CD14-positive monocyte (primary cell): ENCODE results near the gene EGLN3. TPM values are rescaled to one million over a fixed set of nuclear protein-coding genes. Genes with fewer than 3 reads are reported as not detected.

Experiments used
- DNase-seq, 3 donors: peaks; one replicate each; pipeline ENCODE4 v3.0.0-alpha.2; 2011 to 2022
- H2AFZ ChIP-seq: 2 replicates; pipeline ENCODE4 v1.6.0; 2012; ENCODE audit warnings: mild to moderate bottlenecking, low read depth, low read length, inconsistent platforms; ENCODE audit not compliant: insufficient read depth, poor library complexity, severe bottlenecking
- H3K27ac ChIP-seq, 2 donors: 1 replicate in 1 of 2; 2 replicates in 1 of 2; pipeline ENCODE4 v1.5.1; 2012 to 2013; ENCODE audit warnings: low read length in 2 of 2, control low read depth in 1 of 2, inconsistent platforms in 1 of 2, low read depth in 1 of 2, mild to moderate bottlenecking in 1 of 2
- H3K27me3 ChIP-seq, 2 donors: one replicate each; pipeline versions ENCODE4 v1.6.0 to v1.6.1; 2011 to 2013; ENCODE audit warnings: low read length in 2 of 2; ENCODE audit not compliant: control insufficient read depth in 2 of 2, insufficient read depth in 2 of 2
- H3K36me3 ChIP-seq, 2 donors: replicated peaks in 1 of 2; 1 replicate in 1 of 2; 2 replicates in 1 of 2; pipeline versions ENCODE4 v1.5.1 to v1.6.1; 2012 to 2013; ENCODE audit warnings: low read length in 2 of 2, control low read depth in 1 of 2, inconsistent platforms in 1 of 2, mild to moderate bottlenecking in 1 of 2; ENCODE audit not compliant: insufficient read depth in 2 of 2, control insufficient read depth in 1 of 2
- H3K4me1 ChIP-seq, 2 donors: 1 replicate in 1 of 2; 2 replicates in 1 of 2; pipeline versions ENCODE4 v1.5.1 to v1.6.1; 2012 to 2013; ENCODE audit warnings: low read length in 2 of 2, control low read depth in 1 of 2, inconsistent platforms in 1 of 2, mild to moderate bottlenecking in 1 of 2, moderate library complexity in 1 of 2; ENCODE audit not compliant: insufficient read depth in 2 of 2, control insufficient read depth in 1 of 2
- H3K4me2 ChIP-seq: replicated peaks from 2 replicates; pipeline ENCODE3; 2012; ENCODE audit warnings: low read length, moderate library complexity, mild to moderate bottlenecking; ENCODE audit not compliant: poor library complexity, severe bottlenecking; ENCODE audit errors: extremely low read depth
- H3K4me3 ChIP-seq, 3 experiments: fragments of 200-600 bp in 1 of 3; sonication (generic) in 1 of 3; replicated peaks in 1 of 3; 1 replicate in 2 of 3; 2 replicates in 1 of 3; pipeline ENCODE4 v1.5.1; 2011 to 2013; ENCODE audit warnings: low read length in 3 of 3, mild to moderate bottlenecking in 3 of 3, control low read depth in 2 of 3, low read depth in 2 of 3, inconsistent platforms in 1 of 3, moderate library complexity in 1 of 3
- H3K79me2 ChIP-seq: 2 replicates; pipeline ENCODE4 v1.6.0; 2012; ENCODE audit warnings: mild to moderate bottlenecking, control low read depth, inconsistent platforms, low read length, moderate library complexity; ENCODE audit not compliant: insufficient read depth
- H3K9ac ChIP-seq: 2 replicates; pipeline ENCODE4 v1.6.0; 2017; ENCODE audit warnings: low read length, mild to moderate bottlenecking; ENCODE audit not compliant: insufficient read depth, poor library complexity, severe bottlenecking
- H3K9me3 ChIP-seq, 2 donors: replicated peaks in 1 of 2; 1 replicate in 1 of 2; 2 replicates in 1 of 2; pipeline versions ENCODE4 v1.5.1 to v1.6.1; 2012 to 2013; ENCODE audit warnings: low read length in 2 of 2, control low read depth in 1 of 2; ENCODE audit not compliant: control insufficient read depth in 1 of 2, insufficient read depth in 1 of 2
- H4K20me1 ChIP-seq: 2 replicates; pipeline ENCODE4 v1.6.0; 2012; ENCODE audit warnings: mild to moderate bottlenecking, low read length, control low read depth, moderate library complexity; ENCODE audit not compliant: insufficient read depth
- H3K27ac Mint-ChIP-seq, 7 donors: one replicate each; pipeline ENCODE4 v1.8.0; 2020; ENCODE audit warnings: mild to moderate bottlenecking in 7 of 7, mixed read lengths in 7 of 7, moderate library complexity in 6 of 7, inconsistent platforms in 2 of 7
- H3K27me3 Mint-ChIP-seq, 3 donors: one replicate each; pipeline ENCODE4 v1.8.0; 2021 to 2022; ENCODE audit warnings: low read depth in 3 of 3, mild to moderate bottlenecking in 3 of 3, mixed read lengths in 3 of 3, moderate library complexity in 3 of 3, inconsistent platforms in 1 of 3
- H3K36me3 Mint-ChIP-seq, 2 donors: one replicate each; pipeline ENCODE4 v1.8.0; 2020; ENCODE audit warnings: mixed read lengths in 2 of 2, inconsistent platforms in 1 of 2, mild to moderate bottlenecking in 1 of 2
- H3K4me1 Mint-ChIP-seq: one replicate; pipeline ENCODE4 v1.8.0; 2020; ENCODE audit warnings: mild to moderate bottlenecking, mixed read lengths
- H3K4me3 Mint-ChIP-seq, 2 donors: one replicate each; pipeline ENCODE4 v1.8.0; 2020; ENCODE audit warnings: mild to moderate bottlenecking in 2 of 2, mixed read lengths in 2 of 2, moderate library complexity in 1 of 2
- H3K9me3 Mint-ChIP-seq, 7 donors: one replicate each; pipeline ENCODE4 v1.8.0; 2020 to 2022; ENCODE audit warnings: mixed read lengths in 7 of 7, mild to moderate bottlenecking in 6 of 7, moderate library complexity in 6 of 7, inconsistent platforms in 2 of 7
- CTCF ChIP-seq: fragments of 200-600 bp; IDR thresholded peaks from one replicate; pipeline ENCODE4 v1.8.0; 2022; ENCODE audit warnings: antibody characterized with exemption, mild to moderate bottlenecking
- WGBS: methylation state at CpG from one replicate; pipeline ENCODE4 v1.1.5; 2013; ENCODE audit warnings: missing lambda C conversion rate; ENCODE audit not compliant: insufficient coverage; 5-methylcytosine and 5-hydroxymethylcytosine counted together
- intact Hi-C, 2 donors: fragments of 100-400 bp; cut with micrococcal nuclease; formaldehyde crosslinking; loops; one replicate each; pipeline versions ENCODE4 v1.15.0 to v1.15.1; 2023
- polyA plus RNA-seq, 3 donors: library from polyadenylated mRNA; depleted of rRNA in 1 of 3; unstranded in 2 of 3; stranded (reverse) in 1 of 3; fragments of 300-500 nt in 2 of 3; fragments of >200 nt in 1 of 3; fragmentation: Illumina TruSeq in 2 of 3; gene quantifications; 1 replicate in 2 of 3; 2 replicates in 1 of 3; pipeline ENCODE4 v1.2.3, GENCODE V29; 2012 to 2021

EGLN3 gene
- polyA plus RNA-seq, 3 donors: 0.03 to 0.06 TPM; not detected in 1

- no CpG with 5 or more reads among the region's 4 CpGs for WGBS
- intact Hi-C loops: no loop called here
- Histone ChIP-seq H3K27me3 (no peaks in the 10 kb centered on the region), H2AFZ (no peak overlapping the region), H3K27ac (no peak overlapping the region), H3K4me1 (no peaks in the 10 kb centered on the region), H3K4me3 (no peak overlapping the region), H3K9ac (no peak overlapping the region), H3K4me2 (no peak overlapping the region), H3K36me3 (no peaks in the 10 kb centered on the region), H3K79me2 (no peaks in the 10 kb centered on the region), H4K20me1 (no peaks in the 10 kb centered on the region), H3K9me3 (no peaks in the 10 kb centered on the region)
- H3K27me3 Mint-ChIP-seq: peaks cover 2 to 4% (median 2%) of the 10 kb centered on the region in 3 donors
- H3K36me3 Mint-ChIP-seq: no peaks in the 10 kb centered on the region
- H3K4me3 Mint-ChIP-seq: no peak overlapping the region
- H3K9me3 Mint-ChIP-seq: peaks cover 0 to 3% (median 0%) of the 10 kb centered on the region in 7 donors
- H3K27ac Mint-ChIP-seq: no peak overlapping the region
- no peak for TF ChIP-seq CTCF
- DNase-seq: no peak
- H3K4me1 Mint-ChIP-seq: no peaks in the 10 kb centered on the region
Measured at GRCh38 chr14:33932576-33933345, 18.1 kb downstream of the EGLN3 start.

- H3K9me3 ChIP-seq: no peaks in the 10 kb centered on the region
- no peak overlapping the region for H3K4me2 ChIP-seq
- Mint-ChIP-seq H3K27me3 (peaks cover 0 to 4% (median 2%) of the 10 kb centered on the region in 3 donors), H3K27ac (no peak overlapping the region), H3K4me1 (no peaks in the 10 kb centered on the region), H3K4me3 (no peak overlapping the region), H3K9me3 (peaks cover 0 to 3% (median 0%) of the 10 kb centered on the region in 7 donors), H3K36me3 (no peaks in the 10 kb centered on the region)
- no peak for DNase-seq
- H2AFZ ChIP-seq: no peak overlapping the region
- intact Hi-C loops: no loop called here
- no peaks in the 10 kb centered on the region for H3K79me2 ChIP-seq
- H3K36me3 ChIP-seq: no peaks in the 10 kb centered on the region
- 100% methylated on average over 1 of the region's 3 CpGs for WGBS
- no peaks in the 10 kb centered on the region for H3K27me3 ChIP-seq
- H3K9ac ChIP-seq: no peak overlapping the region
- no peak for TF ChIP-seq CTCF
- H3K4me1 ChIP-seq: no peaks in the 10 kb centered on the region
- no peak overlapping the region for H3K4me3 ChIP-seq
- no peaks in the 10 kb centered on the region for H4K20me1 ChIP-seq
- H3K27ac ChIP-seq: no peak overlapping the region
Measured at GRCh38 chr14:33932033-33932432, 18.8 kb downstream of the EGLN3 start.
